ENCODE measurements around the gene SPSB4. TPM values are rescaled to one million over a fixed set of nuclear protein-coding genes. Genes with fewer than 3 reads are reported as not detected.

SPSB4 gene
- total RNA-seq: not detected
- polyA plus RNA-seq: not detected

DNA sequence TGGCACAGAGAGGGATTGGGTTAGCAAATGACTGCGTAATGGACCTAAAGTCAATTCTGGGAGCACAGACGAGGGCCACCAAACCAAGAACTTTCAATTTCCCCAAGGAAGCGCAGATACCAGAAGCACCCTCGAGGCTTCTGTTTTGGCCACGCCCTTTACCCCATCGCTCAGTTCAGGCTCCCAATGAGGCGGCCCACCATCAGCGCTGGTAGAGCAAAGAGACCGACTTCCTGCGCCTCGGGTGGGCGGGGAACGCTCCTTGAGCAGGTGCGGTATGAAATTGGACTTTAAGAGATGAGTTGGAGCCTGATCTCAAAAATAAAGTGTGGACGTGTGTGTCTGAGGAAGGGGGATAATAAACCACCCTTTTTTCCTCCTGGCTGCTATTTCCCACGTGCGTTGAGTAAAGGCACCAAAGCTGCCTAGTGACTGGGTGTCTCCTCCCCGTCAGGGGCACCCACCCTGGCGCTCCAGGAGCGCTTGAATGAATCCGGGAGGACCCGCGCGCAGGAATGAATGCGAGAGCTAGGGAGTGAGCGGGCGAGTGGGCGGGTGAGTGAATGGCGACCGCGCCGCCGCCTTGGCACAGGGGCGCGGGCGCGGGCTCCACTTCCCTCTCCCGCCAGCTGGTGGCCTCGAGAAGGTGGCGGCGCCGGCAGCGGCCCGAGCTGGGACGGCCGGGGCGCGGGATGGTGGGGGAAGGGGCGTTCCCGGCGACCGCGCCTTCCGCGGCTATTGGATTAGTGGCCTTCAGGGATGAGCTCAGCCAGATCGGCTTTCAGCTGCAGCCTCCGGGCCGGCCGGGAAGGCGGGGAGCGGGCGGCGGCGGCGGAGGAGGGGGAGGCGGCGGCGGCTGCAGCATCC is at the start of gene SPSB4:
Gene SPSB4 (plus strand): TSS at position 772 of the 867 bp plus-strand sequence. CDS start 14,758 bp downstream, outside the sequence.
- ChIA-PET POLR2A (ENCODE audit: partially characterized antibody) (no interaction called here), CTCF (ENCODE audit: partially characterized antibody) (interaction anchor here (1.1 kb wide), 1 partner anchor 11 kb away, joined by 3 read pairs; no protein-coding TSS in a partner anchor)
- peaks cover 41 to 58% of the 10 kb centered on the region in 2 donors for H3K27me3 Mint-ChIP-seq
- Histone ChIP-seq H3K9me3 (ENCODE audit: control insufficient read depth in 1 of 2, low read length in 2 of 2) (no peaks in the 10 kb centered on the region), H3K27ac (ENCODE audit: low read depth, low read length) (no peak within 1 kb of the TSS), H3K36me3 (ENCODE audit: insufficient read depth, low read length) (no peaks in the 10 kb centered on the region), H3K27me3 (ENCODE audit: insufficient read depth, low read length) (peaks cover 8% of the 10 kb centered on the region), H3K4me1 (ENCODE audit: insufficient read depth, low read length) (peaks cover 4% of the 10 kb centered on the region), H3K4me3 (ENCODE audit: low read length in 2 of 2) (no peak within 1 kb of the TSS)
- peak within 1 kb of the TSS in 7 of 8 donors; percentile 7 to 78 (median 53) for H3K4me3 Mint-ChIP-seq
- H3K27ac Mint-ChIP-seq: no peak within 1 kb of the TSS
- peaks cover 0 to 3% (median 0%) of the 10 kb centered on the region in 8 donors for H3K9me3 Mint-ChIP-seq
- no peaks in the 10 kb centered on the region for H3K36me3 Mint-ChIP-seq
- DNase-seq: no peak
- intact Hi-C loops (cut with micrococcal nuclease): no loop called here
- H3K4me1 Mint-ChIP-seq: peaks cover 7 to 23% (median 13%) of the 10 kb centered on the region in 4 donors

DNA sequence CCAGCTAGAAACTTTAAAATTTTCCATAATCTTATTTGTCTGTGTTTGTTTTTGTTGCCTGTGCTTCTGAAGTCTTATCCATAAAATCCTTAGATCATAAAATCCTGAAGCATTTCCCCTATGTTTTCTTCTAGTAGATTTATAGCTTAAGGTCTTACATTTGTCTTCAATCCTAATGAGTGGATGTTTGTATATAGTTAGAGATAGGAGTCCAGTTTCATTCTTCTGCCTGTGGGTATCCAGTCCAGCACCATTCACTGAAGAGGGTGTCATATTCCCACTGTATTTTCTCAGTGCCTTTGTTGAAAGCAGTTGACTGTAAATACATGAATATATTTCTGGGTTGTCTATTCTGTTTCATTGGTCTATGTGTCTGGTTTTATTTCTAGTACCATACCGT is 44.8 kb upstream of the SPSB4 start:
- no peaks in the 10 kb centered on the region for H3K36me3 ChIP-seq (ENCODE audit: insufficient read depth, low read length)
- intact Hi-C loops (cut with micrococcal nuclease): no loop called here
- CTCF ChIA-PET (ENCODE audit: partially characterized antibody): no interaction called here
- Mint-ChIP-seq H3K4me1 (peaks cover 0 to 2% (median 1%) of the 10 kb centered on the region in 4 donors), H3K4me3 (no peak overlapping the region), H3K27me3 (peaks cover 9 to 20% of the 10 kb centered on the region in 2 donors), H3K27ac (no peak overlapping the region), H3K36me3 (no peaks in the 10 kb centered on the region), H3K9me3 (no peaks in the 10 kb centered on the region)
- no peaks in the 10 kb centered on the region for H3K27me3 ChIP-seq (ENCODE audit: insufficient read depth, low read length)
- H3K4me1 ChIP-seq (ENCODE audit: insufficient read depth, low read length): no peaks in the 10 kb centered on the region
- H3K4me3 ChIP-seq (ENCODE audit: low read length in 2 of 2): no peak overlapping the region
- DNase-seq: no peak
- no peaks in the 10 kb centered on the region for H3K9me3 ChIP-seq (ENCODE audit: control insufficient read depth in 1 of 2, low read length in 2 of 2)
- POLR2A ChIA-PET (ENCODE audit: partially characterized antibody): no interaction called here
- no peak overlapping the region for H3K27ac ChIP-seq (ENCODE audit: low read depth, low read length)

DNA sequence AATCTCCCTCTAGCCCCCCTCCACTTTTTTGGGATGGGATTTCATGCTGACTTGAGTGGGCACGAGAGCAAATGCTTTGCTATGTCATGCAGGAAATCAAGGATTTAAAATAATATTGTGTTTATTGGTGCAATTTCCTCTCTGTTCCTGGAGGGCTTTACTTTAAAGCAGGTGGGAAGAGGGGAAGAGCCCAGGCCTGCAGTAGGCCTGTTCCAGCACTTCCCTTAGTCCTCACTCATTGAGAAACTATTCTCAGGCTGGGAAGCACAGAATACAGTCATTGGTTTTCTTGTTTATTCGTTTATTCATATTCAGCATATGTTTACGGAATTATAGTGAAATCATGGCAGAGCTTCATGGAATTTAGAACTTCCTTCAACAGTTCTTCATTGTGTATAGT is 41.7 kb upstream of the SPSB4 start:
- H3K4me3 Mint-ChIP-seq: no peak overlapping the region
- no peak overlapping the region for H3K4me3 ChIP-seq (ENCODE audit: low read length in 2 of 2)
- no peaks in the 10 kb centered on the region for H3K36me3 Mint-ChIP-seq
- H3K36me3 ChIP-seq (ENCODE audit: insufficient read depth, low read length): no peaks in the 10 kb centered on the region
- H3K27me3 Mint-ChIP-seq: peaks cover 11 to 23% of the 10 kb centered on the region in 2 donors
- no peak overlapping the region for H3K27ac ChIP-seq (ENCODE audit: low read depth, low read length)
- DNase-seq: no peak
- POLR2A ChIA-PET (ENCODE audit: partially characterized antibody): no interaction called here
- intact Hi-C loops (cut with micrococcal nuclease): no loop called here
- no peaks in the 10 kb centered on the region for H3K4me1 ChIP-seq (ENCODE audit: insufficient read depth, low read length)
- H3K4me1 Mint-ChIP-seq: peaks cover 1 to 4% (median 4%) of the 10 kb centered on the region in 4 donors
- CTCF ChIA-PET (ENCODE audit: partially characterized antibody): interaction anchor here (0.9 to 1.6 kb wide), 4 partner anchors 9 to 183 kb away, joined by 3 to 6 read pairs (median 4); no protein-coding TSS in a partner anchor
- H3K9me3 Mint-ChIP-seq: no peaks in the 10 kb centered on the region
- H3K27me3 ChIP-seq (ENCODE audit: insufficient read depth, low read length): no peaks in the 10 kb centered on the region
- no peaks in the 10 kb centered on the region for H3K9me3 ChIP-seq (ENCODE audit: control insufficient read depth in 1 of 2, low read length in 2 of 2)
- no peak overlapping the region for H3K27ac Mint-ChIP-seq

DNA sequence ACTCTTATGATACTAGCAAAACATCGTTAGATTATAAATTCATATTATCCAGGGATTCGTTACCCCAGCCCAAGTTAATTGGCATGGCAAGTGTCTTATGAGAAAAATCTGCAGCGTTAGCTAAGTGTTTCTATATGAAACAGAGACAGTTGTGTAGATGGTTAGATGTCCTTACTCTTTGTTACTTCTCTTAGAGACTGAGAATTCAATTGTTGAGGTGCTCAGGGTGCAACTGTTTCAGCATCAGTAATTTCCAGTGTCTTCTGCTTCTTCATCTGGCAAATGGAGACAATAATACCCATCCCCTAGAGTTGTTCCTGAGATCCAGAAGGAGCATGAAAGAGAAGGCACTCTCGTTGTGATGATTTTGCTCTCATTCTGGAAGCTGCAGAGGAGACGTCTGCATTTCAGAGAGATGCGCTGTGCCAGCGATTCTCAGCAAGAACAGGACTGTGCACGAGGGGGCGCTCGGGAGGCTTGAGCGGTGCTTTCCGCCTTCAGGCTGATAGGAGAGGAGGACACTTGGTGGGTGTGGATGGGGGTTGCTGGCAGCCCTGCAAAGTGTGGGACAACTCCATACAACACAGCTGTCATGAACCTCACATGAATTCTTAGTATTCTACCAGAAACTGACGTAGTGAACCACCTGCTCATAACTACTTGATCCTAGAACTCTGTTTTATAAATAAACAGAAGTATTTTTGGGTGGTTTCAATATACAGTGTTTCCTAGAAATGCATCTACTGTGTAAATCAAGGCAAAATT is 39.7 kb upstream of the SPSB4 start:
- H3K4me3 Mint-ChIP-seq: no peak overlapping the region
- H3K27ac ChIP-seq (ENCODE audit: low read depth, low read length): no peak overlapping the region
- H3K27me3 Mint-ChIP-seq: peaks cover 9 to 19% of the 10 kb centered on the region in 2 donors
- H3K36me3 ChIP-seq (ENCODE audit: insufficient read depth, low read length): no peaks in the 10 kb centered on the region
- POLR2A ChIA-PET (ENCODE audit: partially characterized antibody): no interaction called here
- DNase-seq: peak; percentile 51 to 62 (median 58)
- peak overlapping the region in 1 of 7 donors; percentile 60 for H3K27ac Mint-ChIP-seq
- no peaks in the 10 kb centered on the region for H3K36me3 Mint-ChIP-seq
- H3K4me1 ChIP-seq (ENCODE audit: insufficient read depth, low read length): no peaks in the 10 kb centered on the region
- intact Hi-C loops (cut with micrococcal nuclease): loop anchor here (1.0 kb wide), 2 partner anchors 95 to 181 kb away; no protein-coding TSS in a partner anchor
- no peak overlapping the region for H3K4me3 ChIP-seq (ENCODE audit: low read length in 2 of 2)
- no peaks in the 10 kb centered on the region for H3K27me3 ChIP-seq (ENCODE audit: insufficient read depth, low read length)
- CTCF ChIA-PET (ENCODE audit: partially characterized antibody): interaction anchor here (1.3 to 3.0 kb wide), 5 partner anchors 11 to 184 kb away, joined by 3 to 19 read pairs (median 6); no protein-coding TSS in a partner anchor
- peaks cover 1 to 4% (median 4%) of the 10 kb centered on the region in 4 donors for H3K4me1 Mint-ChIP-seq
- H3K9me3 Mint-ChIP-seq: no peaks in the 10 kb centered on the region
- no peaks in the 10 kb centered on the region for H3K9me3 ChIP-seq (ENCODE audit: control insufficient read depth in 1 of 2, low read length in 2 of 2)

DNA sequence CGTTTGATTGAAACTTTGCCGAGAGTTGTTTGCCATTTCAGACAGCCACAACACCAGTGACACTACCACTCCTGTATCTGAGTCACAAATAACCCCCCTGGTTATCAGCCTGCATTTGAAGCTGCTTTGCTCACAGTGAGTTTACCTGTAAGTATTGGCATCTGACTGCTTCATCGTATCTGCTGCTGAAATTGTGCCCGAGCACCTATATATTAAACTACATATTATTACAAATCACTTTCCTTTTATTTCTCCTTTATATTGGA is 39.2 kb upstream of the SPSB4 start:
- DNase-seq: no peak

DNA sequence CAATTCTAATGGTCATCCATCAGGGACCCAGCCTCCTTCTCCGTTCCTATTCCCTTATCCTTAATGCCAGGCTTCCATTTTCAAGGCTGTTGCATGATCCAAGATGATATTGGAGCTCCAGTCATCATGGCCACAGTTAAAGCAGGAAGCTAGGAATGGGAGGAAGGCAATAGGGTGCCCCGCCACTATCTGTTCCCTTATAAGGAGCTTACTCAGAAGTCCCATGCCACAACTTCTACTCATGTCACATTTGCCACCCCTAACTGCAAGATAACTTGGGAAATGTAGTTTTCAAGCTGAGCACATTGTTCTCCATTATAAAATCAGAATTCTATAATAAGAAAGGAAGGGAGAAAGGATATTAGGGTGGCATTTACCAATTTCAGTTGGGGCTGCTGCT is 38.6 kb upstream of the SPSB4 start:
- H3K27ac ChIP-seq (ENCODE audit: low read depth, low read length): no peak overlapping the region
- H3K36me3 ChIP-seq (ENCODE audit: insufficient read depth, low read length): no peaks in the 10 kb centered on the region
- ChIA-PET POLR2A (ENCODE audit: partially characterized antibody) (no interaction called here), CTCF (ENCODE audit: partially characterized antibody) (interaction anchor here (0.9 to 3.0 kb wide), 4 partner anchors 11 to 180 kb away, joined by 3 to 19 read pairs (median 8); no protein-coding TSS in a partner anchor)
- H3K4me3 ChIP-seq (ENCODE audit: low read length in 2 of 2): no peak overlapping the region
- Mint-ChIP-seq H3K4me1 (peaks cover 4 to 11% (median 8%) of the 10 kb centered on the region in 4 donors), H3K9me3 (peaks cover 0 to 1% (median 0%) of the 10 kb centered on the region in 8 donors), H3K27ac (no peak overlapping the region), H3K27me3 (peaks cover 9 to 19% of the 10 kb centered on the region in 2 donors), H3K36me3 (no peaks in the 10 kb centered on the region), H3K4me3 (no peak overlapping the region)
- H3K9me3 ChIP-seq (ENCODE audit: control insufficient read depth in 1 of 2, low read length in 2 of 2): no peaks in the 10 kb centered on the region
- H3K27me3 ChIP-seq (ENCODE audit: insufficient read depth, low read length): no peaks in the 10 kb centered on the region
- intact Hi-C loops (cut with micrococcal nuclease): no loop called here
- DNase-seq: no peak
- no peaks in the 10 kb centered on the region for H3K4me1 ChIP-seq (ENCODE audit: insufficient read depth, low read length)

More for the DNA sequence above, 39.2 kb upstream of the SPSB4 start:
- H3K27ac Mint-ChIP-seq: no peak overlapping the region
- Histone ChIP-seq H3K4me3 (ENCODE audit: low read length in 2 of 2) (no peak overlapping the region), H3K36me3 (ENCODE audit: insufficient read depth, low read length) (no peaks in the 10 kb centered on the region), H3K27ac (ENCODE audit: low read depth, low read length) (no peak overlapping the region), H3K4me1 (ENCODE audit: insufficient read depth, low read length) (no peaks in the 10 kb centered on the region), H3K9me3 (ENCODE audit: control insufficient read depth in 1 of 2, low read length in 2 of 2) (no peaks in the 10 kb centered on the region), H3K27me3 (ENCODE audit: insufficient read depth, low read length) (no peaks in the 10 kb centered on the region)
- peaks cover 9 to 18% of the 10 kb centered on the region in 2 donors for H3K27me3 Mint-ChIP-seq
- no peaks in the 10 kb centered on the region for H3K36me3 Mint-ChIP-seq
- H3K9me3 Mint-ChIP-seq: no peaks in the 10 kb centered on the region
- ChIA-PET CTCF (ENCODE audit: partially characterized antibody) (interaction anchor here (1.9 to 3.0 kb wide), 3 partner anchors 12 to 180 kb away, joined by 6 to 19 read pairs (median 10); no protein-coding TSS in a partner anchor), POLR2A (ENCODE audit: partially characterized antibody) (no interaction called here)
- peaks cover 1 to 6% (median 4%) of the 10 kb centered on the region in 4 donors for H3K4me1 Mint-ChIP-seq
- no peak overlapping the region for H3K4me3 Mint-ChIP-seq
- intact Hi-C loops (cut with micrococcal nuclease): loop anchor here (1.0 kb wide), 2 partner anchors 94 to 180 kb away; no protein-coding TSS in a partner anchor

DNA sequence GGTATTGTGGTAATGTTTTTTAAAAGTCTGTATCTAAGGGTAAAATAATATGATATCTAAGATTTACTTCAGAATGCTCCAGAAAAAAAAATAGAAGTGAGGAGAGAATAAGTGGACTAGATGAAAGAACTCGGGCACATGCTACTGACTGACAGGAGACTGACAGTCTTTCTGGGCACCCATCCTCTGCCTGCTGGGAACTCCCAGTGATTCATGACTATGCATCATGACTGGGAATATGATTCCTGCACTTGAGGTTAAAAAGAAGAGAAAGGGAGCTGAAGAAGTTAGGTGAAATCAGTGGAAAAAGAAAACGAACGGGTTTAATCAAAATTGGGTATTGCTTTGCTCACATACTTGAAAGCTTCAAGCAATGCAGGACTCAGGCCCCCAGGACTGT is 35.7 kb upstream of the SPSB4 start:
- Histone ChIP-seq H3K36me3 (ENCODE audit: insufficient read depth, low read length) (no peaks in the 10 kb centered on the region), H3K27me3 (ENCODE audit: insufficient read depth, low read length) (no peaks in the 10 kb centered on the region), H3K9me3 (ENCODE audit: control insufficient read depth in 1 of 2, low read length in 2 of 2) (no peaks in the 10 kb centered on the region), H3K4me3 (ENCODE audit: low read length in 2 of 2) (no peak overlapping the region), H3K4me1 (ENCODE audit: insufficient read depth, low read length) (no peaks in the 10 kb centered on the region), H3K27ac (ENCODE audit: low read depth, low read length) (no peak overlapping the region)
- Mint-ChIP-seq H3K4me1 (peaks cover 9 to 15% (median 15%) of the 10 kb centered on the region in 4 donors), H3K27ac (no peak overlapping the region), H3K36me3 (no peaks in the 10 kb centered on the region), H3K27me3 (peaks cover 3 to 10% of the 10 kb centered on the region in 2 donors), H3K9me3 (peaks cover 0 to 3% (median 0%) of the 10 kb centered on the region in 8 donors), H3K4me3 (peak overlapping the region in 1 of 8 donors; percentile 43)
- intact Hi-C loops (cut with micrococcal nuclease): no loop called here
- POLR2A ChIA-PET (ENCODE audit: partially characterized antibody): no interaction called here
- DNase-seq: no peak
- CTCF ChIA-PET (ENCODE audit: partially characterized antibody): no interaction called here
